ENCODE data around the gene PPP2R3B. TPM values are rescaled to one million over a fixed set of nuclear protein-coding genes. Genes with fewer than 3 reads are reported as not detected.

PPP2R3B gene
- total and polyA plus RNA-seq, 2 experiments from 2014 or later: 22.4 to 24.3 TPM

DNA sequence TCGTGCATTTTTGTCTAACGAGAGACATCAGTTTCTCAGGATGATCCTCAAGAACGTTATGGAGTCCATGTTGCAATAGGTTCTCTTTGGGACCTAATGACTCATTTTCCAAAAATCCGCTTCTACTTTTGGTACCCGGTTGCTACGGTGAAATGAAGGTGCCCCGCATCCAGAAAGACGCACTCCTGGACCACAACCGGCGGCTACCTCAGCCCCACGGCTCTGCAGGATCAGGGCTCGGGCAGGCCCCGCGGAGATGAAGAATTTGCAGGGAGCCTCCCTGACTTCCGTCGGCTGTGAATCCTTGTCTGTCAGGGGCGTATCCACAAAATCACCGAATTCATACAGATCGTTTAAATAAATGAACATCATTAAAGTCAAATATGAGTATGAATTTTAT lies 83.7 kb downstream of the PPP2R3B start:
- H3K4me2 ChIP-seq: no peak overlapping the region
- no peak overlapping the region for H2AFZ ChIP-seq
- no peaks in the 10 kb centered on the region for H3K9me3 ChIP-seq (ENCODE audit: low read depth)
- WGBS (ENCODE audit: low lambda C conversion rate, missing lambda C conversion rate): 94% methylated on average over 19 of the region's 19 CpGs
- TF ChIP-seq EZH2 (IDR thresholded peaks at IDR 0.05; ENCODE audit: borderline replicate concordance) (no peak), EZH2phosphoT487 (IDR thresholded peaks at IDR 0.05; ENCODE audit: low read depth, severe bottlenecking, unreplicated experiment) (no peak)
- TF ChIP-seq, protein P1, sequence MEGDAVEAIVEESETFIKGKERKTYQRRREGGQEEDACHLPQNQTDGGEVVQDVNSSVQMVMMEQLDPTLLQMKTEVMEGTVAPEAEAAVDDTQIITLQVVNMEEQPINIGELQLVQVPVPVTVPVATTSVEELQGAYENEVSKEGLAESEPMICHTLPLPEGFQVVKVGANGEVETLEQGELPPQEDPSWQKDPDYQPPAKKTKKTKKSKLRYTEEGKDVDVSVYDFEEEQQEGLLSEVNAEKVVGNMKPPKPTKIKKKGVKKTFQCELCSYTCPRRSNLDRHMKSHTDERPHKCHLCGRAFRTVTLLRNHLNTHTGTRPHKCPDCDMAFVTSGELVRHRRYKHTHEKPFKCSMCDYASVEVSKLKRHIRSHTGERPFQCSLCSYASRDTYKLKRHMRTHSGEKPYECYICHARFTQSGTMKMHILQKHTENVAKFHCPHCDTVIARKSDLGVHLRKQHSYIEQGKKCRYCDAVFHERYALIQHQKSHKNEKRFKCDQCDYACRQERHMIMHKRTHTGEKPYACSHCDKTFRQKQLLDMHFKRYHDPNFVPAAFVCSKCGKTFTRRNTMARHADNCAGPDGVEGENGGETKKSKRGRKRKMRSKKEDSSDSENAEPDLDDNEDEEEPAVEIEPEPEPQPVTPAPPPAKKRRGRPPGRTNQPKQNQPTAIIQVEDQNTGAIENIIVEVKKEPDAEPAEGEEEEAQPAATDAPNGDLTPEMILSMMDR (IDR thresholded peaks at IDR 0.05; ENCODE audit: poor library complexity): no peak
- H3K27ac ChIP-seq: no peak overlapping the region
- DNase-seq (ENCODE audit: low spot score): no peak
- H3K4me3 ChIP-seq: no peak overlapping the region
- no peaks in the 10 kb centered on the region for H4K20me1 ChIP-seq (ENCODE audit: insufficient read depth, poor library complexity, severe bottlenecking)
- H3K79me2 ChIP-seq: no peaks in the 10 kb centered on the region
- H3K27me3 ChIP-seq: no peaks in the 10 kb centered on the region
- no peaks in the 10 kb centered on the region for H3K4me1 ChIP-seq (ENCODE audit: insufficient read depth)
- no peaks in the 10 kb centered on the region for H3K9me2 ChIP-seq (replicated peaks; ENCODE audit: insufficient read depth)
- H3K36me3 ChIP-seq (replicated peaks; ENCODE audit: insufficient read depth, low read depth): no peaks in the 10 kb centered on the region

GRCh38 chrX:300334-300733 lies 86.4 kb downstream of the PPP2R3B start:
- no peaks in the 10 kb centered on the region for H4K20me1 ChIP-seq (ENCODE audit: insufficient read depth, poor library complexity, severe bottlenecking)

DNA sequence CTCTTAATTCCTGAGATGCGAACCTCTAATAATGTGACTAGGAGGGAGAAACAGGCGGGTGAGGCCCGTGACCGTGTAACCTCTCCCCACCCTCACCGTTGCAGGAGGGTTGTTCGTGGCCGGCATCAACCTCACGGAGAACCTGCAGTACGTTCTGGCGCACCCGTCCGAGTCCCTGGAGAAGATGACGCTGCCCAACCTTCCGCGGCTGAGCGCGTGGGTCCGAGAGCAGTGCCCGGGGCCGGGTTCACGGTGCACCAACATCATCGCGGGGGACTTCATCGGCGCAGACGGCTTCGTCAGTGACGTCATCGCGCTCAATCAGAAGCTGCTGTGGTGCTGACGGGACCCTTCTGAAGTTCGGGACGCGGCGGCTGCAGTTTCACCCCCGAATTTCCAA lies 87.7 kb downstream of the PPP2R3B start:
- TF ChIP-seq, protein P1 (IDR thresholded peaks at IDR 0.05; ENCODE audit: poor library complexity): no peak
- TF ChIP-seq EZH2 (IDR thresholded peaks at IDR 0.05; ENCODE audit: borderline replicate concordance): no peak
- no peak for TF ChIP-seq EZH2phosphoT487 (IDR thresholded peaks at IDR 0.05; ENCODE audit: low read depth, severe bottlenecking, unreplicated experiment)
- H3K9me2 ChIP-seq (replicated peaks; ENCODE audit: insufficient read depth): no peaks in the 10 kb centered on the region
- no peaks in the 10 kb centered on the region for H3K36me3 ChIP-seq (replicated peaks; ENCODE audit: insufficient read depth, low read depth)
- no peak overlapping the region for H2AFZ ChIP-seq
- DNase-seq (ENCODE audit: low spot score): no peak
- H3K9me3 ChIP-seq (ENCODE audit: low read depth): no peaks in the 10 kb centered on the region
- no peaks in the 10 kb centered on the region for H3K27me3 ChIP-seq
- H3K4me3 ChIP-seq: no peak overlapping the region
- H3K4me2 ChIP-seq: no peak overlapping the region
- H3K4me1 ChIP-seq (ENCODE audit: insufficient read depth): no peaks in the 10 kb centered on the region
- H3K27ac ChIP-seq: no peak overlapping the region
- no peaks in the 10 kb centered on the region for H3K79me2 ChIP-seq
- 98% methylated on average over 32 of the region's 36 CpGs for WGBS (ENCODE audit: low lambda C conversion rate, missing lambda C conversion rate)
- no peaks in the 10 kb centered on the region for H4K20me1 ChIP-seq (ENCODE audit: insufficient read depth, poor library complexity, severe bottlenecking)

More at GRCh38 chrX:300334-300733, 86.4 kb downstream of the PPP2R3B start:
- Histone ChIP-seq H3K27me3 (no peaks in the 10 kb centered on the region), H3K4me1 (ENCODE audit: insufficient read depth) (no peaks in the 10 kb centered on the region), H3K9me3 (ENCODE audit: low read depth) (no peaks in the 10 kb centered on the region), H3K4me3 (no peak overlapping the region), H3K79me2 (no peaks in the 10 kb centered on the region), H3K9me2 (replicated peaks; ENCODE audit: insufficient read depth) (no peaks in the 10 kb centered on the region), H3K4me2 (no peak overlapping the region), H3K36me3 (replicated peaks; ENCODE audit: insufficient read depth, low read depth) (no peaks in the 10 kb centered on the region), H2AFZ (no peak overlapping the region), H3K27ac (no peak overlapping the region)
- no peak for DNase-seq (ENCODE audit: low spot score)
- WGBS (ENCODE audit: low lambda C conversion rate, missing lambda C conversion rate): 96% methylated on average over 8 of the region's 8 CpGs
- TF ChIP-seq EZH2 (IDR thresholded peaks at IDR 0.05; ENCODE audit: borderline replicate concordance) (no peak), EZH2phosphoT487 (IDR thresholded peaks at IDR 0.05; ENCODE audit: low read depth, severe bottlenecking, unreplicated experiment) (no peak)
- TF ChIP-seq, protein P1 (IDR thresholded peaks at IDR 0.05; ENCODE audit: poor library complexity): no peak

DNA sequence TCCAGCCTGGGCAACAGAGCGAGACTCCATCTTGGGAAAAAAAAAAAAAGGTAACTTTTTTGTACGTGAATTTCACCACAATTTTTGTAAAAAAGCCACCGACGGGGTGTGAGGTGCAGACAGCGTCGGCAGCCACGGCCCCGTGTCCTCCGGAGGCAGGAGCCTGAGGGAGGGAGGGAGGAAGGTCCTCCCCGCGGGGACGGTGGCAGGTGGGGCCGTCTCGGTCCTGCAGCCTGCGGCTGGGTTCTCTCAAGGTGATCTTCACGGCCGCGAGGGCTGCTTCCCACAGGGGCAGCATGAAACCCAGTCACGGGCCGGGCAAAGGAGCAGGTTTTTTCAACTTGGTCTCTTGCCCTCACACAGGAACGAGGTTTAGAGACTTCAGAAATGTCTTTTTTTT lies 91.6 kb downstream of the PPP2R3B start:
- Histone ChIP-seq H3K9me2 (replicated peaks; ENCODE audit: insufficient read depth) (no peaks in the 10 kb centered on the region), H3K4me3 (no peak overlapping the region), H3K4me1 (ENCODE audit: insufficient read depth) (no peaks in the 10 kb centered on the region), H4K20me1 (ENCODE audit: insufficient read depth, poor library complexity, severe bottlenecking) (no peaks in the 10 kb centered on the region), H3K36me3 (replicated peaks; ENCODE audit: insufficient read depth, low read depth) (no peaks in the 10 kb centered on the region), H2AFZ (no peak overlapping the region), H3K79me2 (no peaks in the 10 kb centered on the region), H3K4me2 (no peak overlapping the region), H3K27me3 (no peaks in the 10 kb centered on the region), H3K27ac (no peak overlapping the region), H3K9me3 (ENCODE audit: low read depth) (no peaks in the 10 kb centered on the region)
- TF ChIP-seq EZH2 (IDR thresholded peaks at IDR 0.05; ENCODE audit: borderline replicate concordance) (no peak), EZH2phosphoT487 (IDR thresholded peaks at IDR 0.05; ENCODE audit: low read depth, severe bottlenecking, unreplicated experiment) (no peak)
- TF ChIP-seq, protein P1 (IDR thresholded peaks at IDR 0.05; ENCODE audit: poor library complexity): no peak
- 96% methylated on average over 20 of the region's 21 CpGs for WGBS (ENCODE audit: low lambda C conversion rate, missing lambda C conversion rate)
- DNase-seq (ENCODE audit: low spot score): no peak
